Duodenal mucosa (tissue), 2 donors: Measurements from ENCODE around the gene TNFRSF6B.

Experiments
- H3K27ac ChIP-seq: one replicate; pipeline ENCODE4 v1.7.0; 2013; ENCODE audit warnings: low read depth, low read length
- H3K27me3 ChIP-seq, 2 donors: one replicate each; pipeline ENCODE4 v1.7.0; 2013; ENCODE audit warnings: low read length in 2 of 2, control low read depth in 1 of 2; ENCODE audit not compliant: insufficient read depth in 2 of 2, control insufficient read depth in 1 of 2
- H3K36me3 ChIP-seq, 2 donors: one replicate each; pipeline ENCODE4 v1.7.0; 2013; ENCODE audit warnings: low read length in 2 of 2, control low read depth in 1 of 2; ENCODE audit not compliant: insufficient read depth in 2 of 2, control insufficient read depth in 1 of 2
- H3K4me1 ChIP-seq, 2 donors: one replicate each; pipeline ENCODE4 v1.7.0; 2013; ENCODE audit warnings: low read length in 2 of 2, control low read depth in 1 of 2; ENCODE audit not compliant: insufficient read depth in 2 of 2, control insufficient read depth in 1 of 2
- H3K4me3 ChIP-seq, 2 donors: one replicate each; pipeline ENCODE4 v1.7.0; 2013; ENCODE audit warnings: low read length in 2 of 2, low read depth in 1 of 2
- H3K9ac ChIP-seq, 2 donors: one replicate each; pipeline ENCODE4 v1.7.0; 2013; ENCODE audit warnings: low read length in 2 of 2, low read depth in 1 of 2
- H3K9me3 ChIP-seq, 2 donors: one replicate each; pipeline ENCODE4 v1.7.0; 2013; ENCODE audit warnings: low read length in 2 of 2, control low read depth in 1 of 2; ENCODE audit not compliant: control insufficient read depth in 1 of 2

TNFRSF6B gene

GRCh38 chr20:63732118-63733095 is 36.0 kb downstream of the TNFRSF6B start:
- no peaks in the 10 kb centered on the region for H3K27me3 ChIP-seq
- H3K4me1 ChIP-seq, result peaks cover 16 to 56% of the 10 kb centered on the region in 2 donors
- H3K27ac ChIP-seq, result no peak overlapping the region
- H3K9ac ChIP-seq, result no peak overlapping the region
- no peak overlapping the region for H3K4me3 ChIP-seq
- peaks cover 25 to 49% of the 10 kb centered on the region in 2 donors for H3K36me3 ChIP-seq
- H3K9me3 ChIP-seq, result no peaks in the 10 kb centered on the region

DNA sequence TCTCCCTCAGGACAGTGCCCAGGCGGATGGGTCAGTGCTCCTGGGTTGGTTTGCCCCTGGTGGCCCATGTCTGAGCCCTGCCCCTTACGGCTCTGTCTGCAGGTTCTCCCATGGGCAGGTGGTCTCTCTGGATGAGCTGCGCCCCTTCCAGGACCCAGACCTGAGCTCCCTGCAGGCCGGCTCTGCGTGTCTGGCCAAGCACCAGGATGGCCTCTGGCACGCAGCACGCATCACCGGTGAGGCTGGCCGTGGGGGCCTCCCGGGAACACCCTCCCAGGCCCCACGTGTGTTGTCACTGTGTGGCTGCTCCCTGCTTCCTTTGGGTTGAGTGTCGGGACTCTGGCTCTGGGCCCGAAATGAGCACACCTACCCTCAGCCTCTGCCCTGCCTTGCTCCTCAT is 36.7 kb downstream of the TNFRSF6B start:
- H3K27me3 ChIP-seq, result no peaks in the 10 kb centered on the region
- no peak overlapping the region for H3K27ac ChIP-seq
- no peak overlapping the region for H3K4me3 ChIP-seq
- peaks cover 18 to 56% of the 10 kb centered on the region in 2 donors for H3K4me1 ChIP-seq
- no peak overlapping the region for H3K9ac ChIP-seq
- H3K9me3 ChIP-seq, result no peaks in the 10 kb centered on the region
- H3K36me3 ChIP-seq, result peaks cover 25 to 49% of the 10 kb centered on the region in 2 donors

- no peak overlapping the region for H3K4me3 ChIP-seq
- no peak overlapping the region for H3K27ac ChIP-seq
- no peaks in the 10 kb centered on the region for H3K9me3 ChIP-seq
- H3K36me3 ChIP-seq, result peaks cover 25 to 49% of the 10 kb centered on the region in 2 donors
- H3K4me1 ChIP-seq, result peaks cover 23 to 56% of the 10 kb centered on the region in 2 donors
- H3K9ac ChIP-seq, result no peak overlapping the region
- H3K27me3 ChIP-seq, result no peaks in the 10 kb centered on the region
Measured at GRCh38 chr20:63733579-63734081, 37.2 kb downstream of the TNFRSF6B start.

GRCh38 chr20:63734111-63734945 is 37.9 kb downstream of the TNFRSF6B start:
- Histone ChIP-seq H3K27ac (no peak overlapping the region), H3K36me3 (peaks cover 25 to 49% of the 10 kb centered on the region in 2 donors), H3K4me1 (peaks cover 24 to 56% of the 10 kb centered on the region in 2 donors), H3K9me3 (no peaks in the 10 kb centered on the region), H3K27me3 (no peaks in the 10 kb centered on the region), H3K9ac (no peak overlapping the region), H3K4me3 (no peak overlapping the region)

DNA sequence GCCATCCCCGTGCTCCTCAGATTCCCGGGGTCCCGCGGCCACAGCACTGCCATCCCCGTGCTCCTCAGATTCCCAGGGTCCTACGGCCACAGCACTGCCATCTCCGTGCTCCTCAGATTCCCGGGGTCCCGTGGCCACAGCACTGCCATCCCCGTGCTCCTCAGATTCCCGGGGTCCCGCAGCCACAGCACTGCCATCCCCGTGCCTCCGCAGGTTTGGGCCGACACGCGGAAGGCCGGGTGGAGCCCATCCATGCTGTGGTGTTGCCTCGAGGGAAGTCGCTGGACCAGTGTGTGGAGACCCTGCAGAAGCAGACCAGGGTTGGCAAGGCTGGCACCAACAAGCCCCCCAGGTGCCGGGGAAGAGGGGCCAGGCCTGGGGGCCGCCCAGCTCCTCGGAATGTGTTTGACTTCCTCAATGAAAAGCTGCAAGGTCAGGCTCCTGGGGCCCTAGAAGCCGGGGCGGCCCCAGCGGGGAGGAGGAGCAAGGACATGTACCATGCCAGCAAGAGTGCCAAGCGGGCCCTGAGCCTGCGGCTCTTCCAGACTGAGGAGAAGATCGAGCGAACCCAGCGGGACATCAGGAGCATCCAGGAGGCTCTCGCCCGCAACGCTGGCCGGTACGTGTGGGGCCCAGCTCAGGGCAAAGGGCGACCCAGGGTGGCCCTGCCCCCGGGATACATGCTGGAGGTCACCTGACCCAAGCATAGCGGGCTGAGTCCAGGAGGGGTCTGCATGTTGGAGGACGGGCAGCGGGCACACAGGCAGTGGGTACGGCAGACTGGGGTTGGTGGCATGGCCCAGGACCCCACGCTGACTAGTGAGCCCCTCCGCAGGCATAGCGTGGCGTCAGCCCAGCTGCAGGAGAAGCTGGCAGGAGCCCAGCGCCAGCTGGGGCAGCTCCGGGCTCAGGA is 38.8 kb downstream of the TNFRSF6B start:
- Histone ChIP-seq H3K4me3 (no peak overlapping the region), H3K36me3 (peaks cover 17 to 49% of the 10 kb centered on the region in 2 donors), H3K27me3 (no peaks in the 10 kb centered on the region), H3K27ac (no peak overlapping the region), H3K9ac (no peak overlapping the region), H3K4me1 (peaks cover 24 to 55% of the 10 kb centered on the region in 2 donors), H3K9me3 (no peaks in the 10 kb centered on the region)

- Histone ChIP-seq H3K4me1 (peaks cover 24 to 59% of the 10 kb centered on the region in 2 donors), H3K9me3 (no peaks in the 10 kb centered on the region), H3K4me3 (peak within 1 kb of the TSS; percentile 58 to 59), H3K36me3 (peaks cover 17 to 46% of the 10 kb centered on the region in 2 donors), H3K27ac (no peak within 1 kb of the TSS), H3K27me3 (no peaks in the 10 kb centered on the region), H3K9ac (peak within 1 kb of the TSS; percentile 51 to 59)
Measured at GRCh38 chr20:63735859-63736718, 39.6 kb downstream of the TNFRSF6B start, which contains the start of gene LIME1. Gene LIME1 (plus strand): TSS chr20:63736664. CDS start chr20:63737550, 886 bp downstream.

- Histone ChIP-seq H3K27ac (no peak overlapping the region), H3K9ac (peak overlapping the region; percentile 51 to 59), H3K4me3 (peak overlapping the region; percentile 58 to 59), H3K9me3 (no peaks in the 10 kb centered on the region), H3K36me3 (peaks cover 17 to 37% of the 10 kb centered on the region in 2 donors), H3K27me3 (no peaks in the 10 kb centered on the region), H3K4me1 (peaks cover 24 to 53% of the 10 kb centered on the region in 2 donors)
Measured at GRCh38 chr20:63736893-63737694, 40.6 kb downstream of the TNFRSF6B start.

- peak overlapping the region; percentile 58 to 59 for H3K4me3 ChIP-seq
- no peaks in the 10 kb centered on the region for H3K9me3 ChIP-seq
- H3K27me3 ChIP-seq, result no peaks in the 10 kb centered on the region
- no peak overlapping the region for H3K9ac ChIP-seq
- H3K4me1 ChIP-seq, result peaks cover 24 to 48% of the 10 kb centered on the region in 2 donors
- H3K36me3 ChIP-seq, result peaks cover 16 to 34% of the 10 kb centered on the region in 2 donors
- H3K27ac ChIP-seq, result no peak overlapping the region
Measured at GRCh38 chr20:63737695-63737944, 41.2 kb downstream of the TNFRSF6B start.
